Neural cell (in vitro differentiated cells): ENCODE data around the gene SGPP1. TPM values are rescaled to one million over a fixed set of nuclear protein-coding genes. Genes with fewer than 3 reads are reported as not detected.

Experiments
- H2AFZ ChIP-seq: fragments of 200-600, 300-800 bp; sonication (generic), shearing (Covaris generic); 2 replicates; pipeline ENCODE4 v1.6.0; 2014; ENCODE audit warnings: low read depth, mild to moderate bottlenecking, antibody characterized with exemption, low read length, moderate library complexity
- H3F3A ChIP-seq: fragments of 200-600 bp; shearing (Covaris generic); 2 replicates; pipeline ENCODE4 v1.6.1; 2016; ENCODE audit warnings: mild to moderate bottlenecking, moderate library complexity, mixed read lengths, antibody characterized with exemption, low read length; ENCODE audit not compliant: insufficient read depth, poor library complexity, severe bottlenecking
- H3K27ac ChIP-seq: fragments of 200-600, 300-800 bp; sonication (generic), shearing (Covaris generic); 2 replicates; pipeline ENCODE4 v1.5.1; 2014; ENCODE audit warnings: mild to moderate bottlenecking, low read length, moderate library complexity
- H3K27me3 ChIP-seq: fragments of 300-800, 200-600 bp; sonication (generic), shearing (Covaris generic); 2 replicates; pipeline ENCODE4 v1.6.0; 2014; ENCODE audit warnings: mild to moderate bottlenecking, low read depth, low read length, moderate library complexity; ENCODE audit not compliant: insufficient read depth
- H3K36me3 ChIP-seq: fragments of 300-800, 200-600 bp; sonication (generic), shearing (Covaris generic); 2 replicates; pipeline ENCODE4 v1.5.1; 2014; ENCODE audit warnings: mild to moderate bottlenecking, antibody characterized with exemption, low read length, moderate library complexity; ENCODE audit not compliant: insufficient read depth
- H3K4me2 ChIP-seq: fragments of 300-800, 200-600 bp; sonication (generic), shearing (Covaris generic); 2 replicates; pipeline ENCODE4 v1.6.0; 2014; ENCODE audit warnings: mild to moderate bottlenecking, low read length
- H3K4me3 ChIP-seq: fragments of 300-800, 200-600 bp; sonication (generic), shearing (Covaris generic); 2 replicates; pipeline ENCODE4 v1.5.1; 2014; ENCODE audit warnings: mild to moderate bottlenecking, low read length, moderate library complexity
- H3K79me2 ChIP-seq: fragments of 200-600 bp; shearing (Covaris generic); replicated peaks from 2 replicates; pipeline ENCODE4 v1.6.0; 2014; ENCODE audit warnings: mild to moderate bottlenecking, low read length, moderate library complexity; ENCODE audit not compliant: insufficient read depth
- H3K9ac ChIP-seq: fragments of 300-800, 200-600 bp; sonication (generic), shearing (Covaris generic); 2 replicates; pipeline ENCODE4 v1.6.1; 2016; ENCODE audit warnings: mild to moderate bottlenecking, low read length, mixed read lengths
- H3K9me2 ChIP-seq: fragments of 200-600 bp; shearing (Covaris generic); 2 replicates; pipeline ENCODE4 v1.6.1; 2016; ENCODE audit warnings: mild to moderate bottlenecking, low read length, mixed read lengths; ENCODE audit not compliant: insufficient read depth
- H3K9me3 ChIP-seq: fragments of 200-600, 300-800 bp; sonication (generic), shearing (Covaris generic); 2 replicates; pipeline ENCODE4 v1.6.1; 2016; ENCODE audit warnings: mild to moderate bottlenecking, mixed run types, low read length, moderate library complexity, mixed read lengths
- H4K20me1 ChIP-seq: fragments of 200-600 bp; shearing (Covaris generic); 2 replicates; pipeline ENCODE4 v1.6.1; 2016; ENCODE audit warnings: mild to moderate bottlenecking, mixed run types; ENCODE audit not compliant: insufficient read depth
- CTCF ChIP-seq: fragments of 450-650 bp; IDR thresholded peaks from 2 replicates; pipeline ENCODE4 v1.5.1; 2014; ENCODE audit warnings: antibody characterized with exemption, mild to moderate bottlenecking, moderate library complexity; ENCODE audit not compliant: poor library complexity, severe bottlenecking
- EP300 ChIP-seq: fragments of 450-650 bp; conservative IDR thresholded peaks from 2 replicates; pipeline ENCODE4 v1.6.1; 2014; ENCODE audit warnings: antibody characterized with exemption, mild to moderate bottlenecking, moderate library complexity; ENCODE audit not compliant: poor library complexity, severe bottlenecking
- EZH2 ChIP-seq: fragments of 200-600, 300-800 bp; shearing (Covaris generic), sonication (generic); IDR thresholded peaks from 2 replicates; pipeline ENCODE4 v1.6.1; 2014; ENCODE audit warnings: antibody characterized with exemption, low read length, borderline replicate concordance, mild to moderate bottlenecking; ENCODE audit not compliant: insufficient read depth, poor library complexity, severe bottlenecking
- MXI1 ChIP-seq: fragments of 450-650 bp; conservative IDR thresholded peaks from 2 replicates; pipeline ENCODE4 v1.6.1; 2014; ENCODE audit warnings: antibody characterized with exemption, mild to moderate bottlenecking; ENCODE audit not compliant: poor library complexity, severe bottlenecking
- POLR2AphosphoS5 ChIP-seq: IDR thresholded peaks from 2 replicates; pipeline ENCODE4 v1.6.1; 2012
- RAD21 ChIP-seq: fragments of 450-650 bp; conservative IDR thresholded peaks from 2 replicates; pipeline ENCODE4 v1.6.1; 2014; ENCODE audit warnings: antibody characterized with exemption, mild to moderate bottlenecking, moderate library complexity
- REST ChIP-seq: IDR thresholded peaks from 2 replicates; pipeline ENCODE4 v1.6.1; 2012; ENCODE audit warnings: borderline replicate concordance
- SMC3 ChIP-seq: fragments of 450-650 bp; conservative IDR thresholded peaks from 2 replicates; pipeline ENCODE4 v1.6.1; 2014; ENCODE audit warnings: antibody characterized with exemption, mild to moderate bottlenecking, moderate library complexity; ENCODE audit not compliant: poor library complexity
- TAF1 ChIP-seq: IDR thresholded peaks from 2 replicates; pipeline ENCODE4 v1.6.1; 2012; ENCODE audit warnings: low read depth
- polyA plus RNA-seq: library from polyadenylated mRNA; depleted of rRNA; stranded (reverse); fragments of >200 nt; gene quantifications from 2 replicates; pipeline ENCODE4 v1.2.3, GENCODE V29; 2014

Gene SGPP1
- polyA plus RNA-seq, 1 donor from 2014 or later: 17.7 TPM

GRCh38 chr14:63730659-63731058 is 2.8 kb upstream of the SGPP1 start:
- H3K4me3 ChIP-seq: no peak overlapping the region
- H3K4me2 ChIP-seq: no peak overlapping the region
- H3K27me3 ChIP-seq: peaks cover 2% of the 10 kb centered on the region
- peaks cover 8% of the 10 kb centered on the region for H3K79me2 ChIP-seq
- H2AFZ ChIP-seq: no peak overlapping the region
- no peaks in the 10 kb centered on the region for H3K9me2 ChIP-seq
- TF ChIP-seq SMC3 (no peak), EZH2 (no peak), MXI1 (no peak), TAF1 (no peak), POLR2AphosphoS5 (no peak), EP300 (no peak), CTCF (no peak), REST (no peak), RAD21 (no peak)
- no peaks in the 10 kb centered on the region for H3F3A ChIP-seq
- no peaks in the 10 kb centered on the region for H4K20me1 ChIP-seq
- no peak overlapping the region for H3K27ac ChIP-seq
- H3K9me3 ChIP-seq: no peaks in the 10 kb centered on the region
- H3K36me3 ChIP-seq: no peaks in the 10 kb centered on the region
- no peak overlapping the region for H3K9ac ChIP-seq

- Histone ChIP-seq H3K27me3 (peaks cover 2% of the 10 kb centered on the region), H3K9ac (peak overlapping the region; percentile 84), H3K9me2 (no peaks in the 10 kb centered on the region), H4K20me1 (no peaks in the 10 kb centered on the region), H3K4me2 (peak overlapping the region; percentile 64), H3K27ac (peak overlapping the region; percentile 42), H3F3A (no peaks in the 10 kb centered on the region), H3K36me3 (no peaks in the 10 kb centered on the region), H3K79me2 (peaks cover 20% of the 10 kb centered on the region), H3K4me3 (peak overlapping the region; percentile 97), H3K9me3 (no peaks in the 10 kb centered on the region), H2AFZ (peak overlapping the region; percentile 60)
- TF ChIP-seq CTCF (peak; percentile 24), REST (no peak), SMC3 (peak; percentile 19), MXI1 (peak; percentile 55), TAF1 (no peak)
Observed at GRCh38 chr14:63727231-63727735, 582 bp downstream of the SGPP1 start.
